DND-41 (cell line): ENCODE data around the gene THBD.

ENCODE experiments used
- ATAC-seq: fragments of 200-7000 bp; cut with Tn5 transposase; 3 replicates; pipeline ENCODE4 v1.9.1; 2021; ENCODE audit warnings: low read depth; ENCODE audit not compliant: insufficient read depth
- DNase-seq: peaks from one replicate; pipeline ENCODE4 v3.0.0-alpha.2; 2020
- H2AFZ ChIP-seq: 2 replicates; pipeline ENCODE4 v1.6.0; 2012; ENCODE audit warnings: low read depth, low read length
- H3K27ac ChIP-seq: 2 replicates; pipeline ENCODE4 v1.5.1; 2012; ENCODE audit warnings: low read length, inconsistent platforms
- H3K27me3 ChIP-seq: fragments of 200-600 bp; sonication (generic); 2 replicates; pipeline ENCODE4 v1.6.0; 2012; ENCODE audit warnings: low read length, mild to moderate bottlenecking, inconsistent platforms; ENCODE audit not compliant: insufficient read depth, poor library complexity
- H3K36me3 ChIP-seq: 2 replicates; pipeline ENCODE4 v1.5.1; 2012; ENCODE audit warnings: low read length, inconsistent platforms; ENCODE audit not compliant: insufficient read depth
- H3K4me1 ChIP-seq: 2 replicates; pipeline ENCODE4 v1.5.1; 2012; ENCODE audit warnings: mild to moderate bottlenecking, low read length; ENCODE audit not compliant: insufficient read depth
- H3K4me2 ChIP-seq: 2 replicates; pipeline ENCODE4 v1.6.0; 2012; ENCODE audit warnings: mild to moderate bottlenecking, moderate library complexity, low read length, inconsistent platforms; ENCODE audit not compliant: insufficient read depth
- H3K4me3 ChIP-seq, 2 experiments: fragments of 200-600 bp in 1 of 2; shearing (Covaris generic) in 1 of 2; 2 replicates each; pipeline ENCODE4 v1.5.1; 2012 to 2016; ENCODE audit warnings: inconsistent platforms in 2 of 2, low read length in 2 of 2, mild to moderate bottlenecking in 2 of 2, low read depth in 1 of 2, moderate library complexity in 1 of 2
- H3K79me2 ChIP-seq: 2 replicates; pipeline ENCODE4 v1.6.0; 2012; ENCODE audit warnings: low read length, inconsistent platforms; ENCODE audit not compliant: insufficient read depth
- H3K9ac ChIP-seq: 2 replicates; pipeline ENCODE4 v1.6.0; 2012; ENCODE audit warnings: low read depth, mild to moderate bottlenecking, inconsistent platforms, low read length, moderate library complexity
- H3K9me3 ChIP-seq: 2 replicates; pipeline ENCODE4 v1.5.1; 2012; ENCODE audit warnings: low read length, moderate library complexity, mild to moderate bottlenecking, inconsistent platforms; ENCODE audit not compliant: insufficient read depth, severe bottlenecking
- H4K20me1 ChIP-seq: 2 replicates; pipeline ENCODE4 v1.6.0; 2012; ENCODE audit warnings: low read length; ENCODE audit not compliant: insufficient read depth
- CTCF ChIP-seq: IDR thresholded peaks from 2 replicates; pipeline ENCODE4 v1.5.1; 2012; ENCODE audit warnings: borderline replicate concordance, low read length, moderate library complexity, mild to moderate bottlenecking; ENCODE audit not compliant: poor library complexity, severe bottlenecking; ENCODE audit errors: extremely low read depth
- EZH2 ChIP-seq: IDR thresholded peaks from 3 replicates; pipeline ENCODE4 v1.6.1; 2012; ENCODE audit warnings: borderline replicate concordance, low read depth, mild to moderate bottlenecking, moderate library complexity, low read length, inconsistent platforms; ENCODE audit not compliant: severe bottlenecking

The THBD gene

DNA sequence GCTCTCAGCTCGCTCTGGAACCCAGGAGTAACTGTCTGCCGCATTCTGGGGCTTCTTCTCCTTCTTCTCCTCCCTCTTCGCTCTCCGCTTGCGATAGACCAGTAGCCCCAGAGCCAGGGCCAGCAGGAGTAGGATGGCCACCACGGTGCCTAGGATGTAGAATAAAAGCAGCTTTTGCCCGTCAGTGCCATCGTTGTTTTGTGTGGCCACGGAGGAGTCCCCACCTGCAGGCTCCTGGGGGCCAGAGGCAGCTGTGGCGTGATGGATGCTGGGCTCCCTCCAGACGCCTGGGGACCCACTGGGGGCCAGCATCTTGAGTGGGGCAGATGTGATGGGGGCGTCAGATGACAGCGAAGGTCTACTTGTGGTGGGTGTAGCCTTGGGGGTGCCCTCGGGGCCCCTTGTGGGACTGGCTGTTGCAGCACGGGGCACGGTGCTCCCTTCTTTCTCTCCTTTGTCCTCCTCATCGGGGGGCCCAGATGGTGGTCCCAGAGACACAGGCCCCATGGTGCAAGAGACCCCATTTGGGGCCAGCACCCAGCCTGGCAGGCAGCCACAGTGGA lies 34.9 kb upstream of the THBD start:
- ATAC-seq (no peak), DNase-seq (no peak)
- Histone ChIP-seq H3K9ac (no peak overlapping the region), H3K4me3 (no peak overlapping the region), H4K20me1 (no peaks in the 10 kb centered on the region), H3K4me2 (no peak overlapping the region), H3K27me3 (no peaks in the 10 kb centered on the region), H3K36me3 (no peaks in the 10 kb centered on the region), H2AFZ (no peak overlapping the region), H3K27ac (no peak overlapping the region), H3K4me1 (peaks cover 10% of the 10 kb centered on the region), H3K79me2 (no peaks in the 10 kb centered on the region), H3K9me3 (no peaks in the 10 kb centered on the region)
- TF ChIP-seq EZH2 (no peak), CTCF (no peak)

GRCh38 chr20:23083553-23084220 lies 34.2 kb upstream of the THBD start:
- Histone ChIP-seq H3K4me2 (no peak overlapping the region), H3K27ac (no peak overlapping the region), H3K9me3 (no peaks in the 10 kb centered on the region), H4K20me1 (no peaks in the 10 kb centered on the region), H3K9ac (no peak overlapping the region), H2AFZ (no peak overlapping the region), H3K4me1 (peaks cover 10% of the 10 kb centered on the region), H3K36me3 (no peaks in the 10 kb centered on the region), H3K4me3 (no peak overlapping the region), H3K27me3 (no peaks in the 10 kb centered on the region), H3K79me2 (no peaks in the 10 kb centered on the region)
- DNase-seq (no peak), ATAC-seq (no peak)
- no peak for TF ChIP-seq EZH2
- no peak for TF ChIP-seq CTCF

- H3K36me3 ChIP-seq, result no peaks in the 10 kb centered on the region
- no peaks in the 10 kb centered on the region for H3K27me3 ChIP-seq
- H3K4me1 ChIP-seq, result peaks cover 10% of the 10 kb centered on the region
- no peaks in the 10 kb centered on the region for H3K9me3 ChIP-seq
- no peaks in the 10 kb centered on the region for H3K79me2 ChIP-seq
- ATAC-seq (no peak), DNase-seq (no peak)
- H4K20me1 ChIP-seq, result no peaks in the 10 kb centered on the region
- H3K27ac ChIP-seq, result 0 out of 2 replicates have a peak overlapping the region, but pooled peaks have one; percentile 8
- H3K4me2 ChIP-seq, result no peak overlapping the region
- H3K9ac ChIP-seq, result no peak overlapping the region
- H2AFZ ChIP-seq, result no peak overlapping the region
- no peak for TF ChIP-seq CTCF
- TF ChIP-seq EZH2, result no peak
- H3K4me3 ChIP-seq, result no peak overlapping the region
Measured at GRCh38 chr20:23082846-23083552, 33.5 kb upstream of the THBD start.
